ENCODE results near the gene IL3.

- TF ChIP-seq CTCF (IDR thresholded peaks at IDR 0.05; ENCODE audit: low read depth, low read length, poor library complexity, severe bottlenecking) (no peak), EZH2phosphoT487 (IDR thresholded peaks at IDR 0.05; ENCODE audit: borderline replicate concordance, low read length) (no peak)
Measured at GRCh38 chr5:132021654-132022053, 38.8 kb upstream of the IL3 start.
